Fibroblast of the aortic adventitia (primary cell): ENCODE data around the gene KRT80. TPM values are rescaled to one million over a fixed set of nuclear protein-coding genes. Genes with fewer than 3 reads are reported as not detected.

Experiments used
- DNase-seq: peaks from one replicate; pipeline ENCODE4 v3.0.0-alpha.2; 2010; ENCODE audit warnings: low read depth
- H3K4me3 ChIP-seq: 2 replicates; pipeline ENCODE4 v1.5.1; 2011; ENCODE audit warnings: low read depth, mild to moderate bottlenecking, control low read depth, low read length, moderate library complexity
- CTCF ChIP-seq: IDR thresholded peaks from 2 replicates; pipeline ENCODE4 v1.5.1; 2011; ENCODE audit warnings: mild to moderate bottlenecking, low read length, control low read depth, inconsistent platforms; ENCODE audit not compliant: insufficient read depth
- total RNA-seq: library from RNA; depleted of rRNA; stranded (reverse); fragments of >200 nt; gene quantifications from 2 replicates; pipeline ENCODE4 v1.2.3, GENCODE V29; 2012; ENCODE audit warnings: low replicate concordance

The KRT80 gene
- total RNA-seq, 1 donor, result 0.36 TPM

DNA sequence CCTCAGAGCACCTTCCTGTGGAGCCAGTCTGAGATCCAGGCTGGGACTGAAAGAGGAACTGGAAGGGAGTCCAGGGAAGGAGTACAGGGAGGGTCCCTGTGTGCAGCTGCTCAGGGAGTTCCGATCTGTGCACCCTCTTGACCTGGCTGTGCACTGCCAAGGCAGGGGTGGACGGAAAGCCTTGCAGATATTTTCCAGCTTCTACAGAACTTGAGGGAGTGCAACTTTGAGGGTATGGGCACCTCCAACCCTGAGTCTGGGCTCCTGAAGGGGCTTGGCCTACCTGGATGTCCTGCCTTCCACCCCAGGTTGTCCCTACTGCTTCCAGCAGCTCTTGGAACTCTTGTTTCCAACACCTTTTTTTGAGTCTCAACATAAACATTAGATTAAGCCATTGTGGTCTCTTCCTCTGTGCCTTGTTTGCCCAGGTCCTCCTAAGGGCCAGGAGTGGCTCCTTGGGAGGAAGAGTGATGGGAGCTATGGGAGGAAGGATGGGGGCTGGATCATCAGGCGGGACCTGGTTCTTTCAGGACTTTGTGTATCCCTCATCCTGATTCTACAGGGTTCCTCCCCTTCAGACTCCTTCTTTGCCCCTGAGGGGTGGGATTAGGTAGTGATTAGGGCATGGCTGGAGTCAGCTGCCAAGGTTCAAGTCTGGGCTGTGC is 44.7 kb upstream of the KRT80 start:
- DNase-seq, result no peak
- no peak overlapping the region for H3K4me3 ChIP-seq
- no peak for TF ChIP-seq CTCF

DNA sequence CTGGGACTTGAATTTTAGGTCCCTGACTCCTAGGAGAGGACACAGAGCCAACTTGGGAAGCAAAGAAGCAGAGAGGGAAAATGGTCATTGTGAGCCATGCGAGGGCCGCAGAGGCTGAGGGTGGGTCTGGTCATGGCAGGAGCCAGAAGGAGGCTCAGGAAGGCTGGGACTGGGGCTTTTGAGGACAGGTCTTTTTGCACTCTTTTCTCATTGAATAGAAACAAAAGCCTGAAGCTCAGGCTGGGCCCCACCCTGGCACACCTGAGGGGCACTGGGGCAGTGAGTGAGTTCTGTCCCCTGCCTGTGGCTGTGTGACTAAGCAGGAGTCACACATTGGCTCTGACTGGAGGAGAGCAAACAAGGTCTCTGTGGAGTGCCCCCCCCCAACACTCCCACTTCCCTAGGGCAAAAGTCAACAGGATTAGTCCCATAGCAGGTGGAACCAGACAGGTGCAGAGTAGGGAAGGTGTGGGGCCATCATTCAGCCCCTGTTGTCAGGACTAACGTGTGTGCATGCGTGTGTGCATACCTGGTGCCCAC is 44.1 kb upstream of the KRT80 start:
- no peak overlapping the region for H3K4me3 ChIP-seq
- no peak for TF ChIP-seq CTCF
- DNase-seq, result no peak

GRCh38 chr12:52235001-52235764 is 43.4 kb upstream of the KRT80 start:
- TF ChIP-seq CTCF, result no peak
- DNase-seq, result peak; percentile 45
- no peak overlapping the region for H3K4me3 ChIP-seq

GRCh38 chr12:52234223-52234810 is 42.5 kb upstream of the KRT80 start:
- no peak overlapping the region for H3K4me3 ChIP-seq
- DNase-seq, result no peak
- TF ChIP-seq CTCF, result no peak

DNA sequence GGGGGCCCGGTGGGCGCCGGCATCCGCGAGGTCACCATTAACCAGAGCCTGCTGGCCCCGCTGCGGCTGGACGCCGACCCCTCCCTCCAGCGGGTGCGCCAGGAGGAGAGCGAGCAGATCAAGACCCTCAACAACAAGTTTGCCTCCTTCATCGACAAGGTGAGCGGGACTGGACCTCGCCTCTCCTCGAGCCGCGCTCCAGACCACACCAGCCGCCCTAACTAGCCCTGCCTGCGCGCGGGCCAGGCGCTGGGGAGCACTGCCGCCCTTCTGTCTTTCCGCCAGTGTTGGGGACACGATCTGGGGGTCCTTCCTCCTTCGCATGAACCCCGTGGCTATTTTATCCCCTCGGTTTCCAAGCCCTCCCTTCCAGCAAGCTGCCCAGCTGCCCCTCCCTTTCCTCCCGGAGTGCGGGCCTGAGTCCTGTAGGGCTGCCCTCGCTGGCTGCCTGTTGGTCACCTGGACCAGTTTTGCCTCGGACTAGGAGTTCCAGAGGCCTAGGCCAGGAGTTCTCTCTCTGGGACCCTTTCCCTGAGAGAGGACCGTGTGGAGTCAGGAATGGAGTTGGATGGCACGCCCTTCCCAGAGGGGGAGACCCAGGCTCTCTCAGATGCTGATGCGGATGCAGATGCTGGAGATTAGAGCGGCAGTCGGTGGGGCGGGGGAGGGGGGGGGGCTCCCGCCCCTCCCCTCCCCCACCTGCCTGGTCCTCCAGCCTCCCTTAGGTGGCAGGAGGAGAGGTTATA is 41.8 kb upstream of the KRT80 start:
- H3K4me3 ChIP-seq, result no peak overlapping the region
- TF ChIP-seq CTCF, result no peak
- DNase-seq, result no peak

DNA sequence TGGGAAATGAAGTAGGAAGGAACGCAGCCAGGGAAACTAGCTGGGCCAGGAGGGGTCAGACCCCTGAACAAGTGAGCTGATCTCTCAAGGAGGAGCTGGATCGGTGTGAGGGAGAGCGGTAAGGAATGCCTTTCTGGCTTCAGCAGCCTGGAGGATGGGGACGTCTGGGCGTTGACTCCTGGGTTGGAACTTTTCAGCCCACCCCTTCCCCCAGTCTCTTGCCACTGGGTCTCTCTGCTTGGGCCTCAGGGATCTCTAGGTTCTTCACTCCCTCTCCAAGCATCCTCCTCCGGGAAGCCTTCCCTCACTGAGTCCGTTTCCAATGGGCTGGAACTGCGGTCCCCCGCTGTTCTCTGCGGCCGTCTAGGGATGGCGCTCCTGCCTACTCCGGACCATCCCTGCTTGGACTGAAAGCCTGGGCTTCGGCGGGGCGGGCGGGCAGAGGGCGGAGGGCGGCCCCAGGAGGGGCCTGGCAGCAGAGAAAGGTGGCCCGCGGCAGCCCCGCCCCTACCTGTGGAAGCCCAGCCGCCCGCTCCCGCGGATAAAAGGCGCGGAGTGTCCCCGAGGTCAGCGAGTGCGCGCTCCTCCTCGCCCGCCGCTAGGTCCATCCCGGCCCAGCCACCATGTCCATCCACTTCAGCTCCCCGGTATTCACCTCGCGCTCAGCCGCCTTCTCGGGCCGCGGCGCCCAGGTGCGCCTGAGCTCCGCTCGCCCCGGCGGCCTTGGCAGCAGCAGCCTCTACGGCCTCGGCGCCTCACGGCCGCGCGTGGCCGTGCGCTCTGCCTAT is 41.1 kb upstream of the KRT80 start, which contains the start of gene KRT7:
TSS of gene KRT7 (plus strand) at position 570 of the 788 bp plus-strand sequence. CDS start at position 624, 54 bp downstream.
- TF ChIP-seq CTCF, result no peak
- no peak within 1 kb of the TSS for H3K4me3 ChIP-seq

More for the DNA sequence above, 41.1 kb upstream of the KRT80 start, which contains the start of gene KRT7:
- DNase-seq, result no peak
